ENCODE measurements around the gene SPO11.

DNA sequence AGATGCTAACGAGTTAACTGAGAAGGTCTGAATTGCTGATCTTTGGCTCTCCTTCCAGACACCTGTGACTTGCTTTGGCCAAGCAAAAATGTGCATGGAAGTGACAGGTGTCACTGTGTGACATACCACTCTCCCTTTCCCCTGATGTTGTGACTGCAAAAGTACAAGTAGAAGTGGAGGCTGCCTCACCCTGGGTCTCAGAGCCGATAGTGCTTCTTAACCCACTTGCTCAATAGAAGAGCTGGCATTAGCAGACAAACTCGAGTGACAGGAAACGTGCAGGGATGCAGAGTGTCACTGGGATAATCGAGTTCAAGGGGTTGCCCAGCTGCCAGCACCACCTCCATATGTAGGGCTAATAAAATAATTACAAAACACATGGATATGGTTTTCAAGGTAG is 16.4 kb upstream of the SPO11 start:
- no peak for TF ChIP-seq POLR2A (IDR thresholded peaks at IDR 0.05)
- TF ChIP-seq, protein P1, sequence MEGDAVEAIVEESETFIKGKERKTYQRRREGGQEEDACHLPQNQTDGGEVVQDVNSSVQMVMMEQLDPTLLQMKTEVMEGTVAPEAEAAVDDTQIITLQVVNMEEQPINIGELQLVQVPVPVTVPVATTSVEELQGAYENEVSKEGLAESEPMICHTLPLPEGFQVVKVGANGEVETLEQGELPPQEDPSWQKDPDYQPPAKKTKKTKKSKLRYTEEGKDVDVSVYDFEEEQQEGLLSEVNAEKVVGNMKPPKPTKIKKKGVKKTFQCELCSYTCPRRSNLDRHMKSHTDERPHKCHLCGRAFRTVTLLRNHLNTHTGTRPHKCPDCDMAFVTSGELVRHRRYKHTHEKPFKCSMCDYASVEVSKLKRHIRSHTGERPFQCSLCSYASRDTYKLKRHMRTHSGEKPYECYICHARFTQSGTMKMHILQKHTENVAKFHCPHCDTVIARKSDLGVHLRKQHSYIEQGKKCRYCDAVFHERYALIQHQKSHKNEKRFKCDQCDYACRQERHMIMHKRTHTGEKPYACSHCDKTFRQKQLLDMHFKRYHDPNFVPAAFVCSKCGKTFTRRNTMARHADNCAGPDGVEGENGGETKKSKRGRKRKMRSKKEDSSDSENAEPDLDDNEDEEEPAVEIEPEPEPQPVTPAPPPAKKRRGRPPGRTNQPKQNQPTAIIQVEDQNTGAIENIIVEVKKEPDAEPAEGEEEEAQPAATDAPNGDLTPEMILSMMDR (IDR thresholded peaks at IDR 0.05) = no peak
